Inflammatory macrophage treated with lipopolysaccharide for 1 hour (primary cell): ENCODE data around the gene ATG5.

ENCODE experiments used
- DNase-seq, 2 donors: peaks; one replicate each; pipeline ENCODE4 v3.0.0-alpha.2; 2020 to 2022

ATG5 gene

GRCh38 chr6:106325336-106326178, at the start of gene ATG5:
ATG5 (minus strand) TSS chr6:106325760; CDS start chr6:106316208, 9,552 bp downstream.
- DNase-seq: peak; percentile 99 to 100

- no peak for DNase-seq
These were observed 48.1 kb upstream of the ATG5 start for GRCh38 chr6:106373502-106374239.

DNA sequence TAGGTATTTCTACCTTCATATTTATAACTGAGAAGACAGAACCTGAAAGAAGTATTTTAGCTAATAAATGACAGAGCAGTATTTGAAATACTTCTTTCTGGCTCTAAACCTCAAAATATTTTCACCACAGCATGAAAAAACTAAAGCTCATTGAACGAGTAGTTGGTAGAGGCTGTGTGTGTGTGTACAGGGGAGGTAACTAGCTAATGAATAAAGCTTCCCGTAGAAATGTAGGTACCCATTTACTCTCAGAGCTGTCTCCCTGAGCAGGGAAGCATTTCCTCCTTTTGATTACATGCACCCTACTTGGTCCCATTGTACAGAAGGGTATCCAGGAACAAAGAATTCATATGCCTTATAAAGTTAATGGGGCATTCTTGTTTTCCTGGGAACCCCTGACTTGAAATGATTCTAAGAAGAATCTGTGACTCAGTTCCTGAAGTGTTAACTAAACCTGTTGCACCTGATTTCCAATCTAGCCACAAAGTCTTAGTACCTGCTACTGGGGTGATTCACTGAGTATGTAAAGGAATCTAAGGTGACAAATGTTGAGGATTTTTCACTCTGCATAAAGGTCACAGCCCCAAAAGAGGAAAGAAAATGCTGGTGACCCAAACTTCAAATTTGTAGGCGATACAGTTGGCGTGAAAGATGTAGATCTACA, 47.4 kb upstream of the ATG5 start:
- no peak for DNase-seq

DNA sequence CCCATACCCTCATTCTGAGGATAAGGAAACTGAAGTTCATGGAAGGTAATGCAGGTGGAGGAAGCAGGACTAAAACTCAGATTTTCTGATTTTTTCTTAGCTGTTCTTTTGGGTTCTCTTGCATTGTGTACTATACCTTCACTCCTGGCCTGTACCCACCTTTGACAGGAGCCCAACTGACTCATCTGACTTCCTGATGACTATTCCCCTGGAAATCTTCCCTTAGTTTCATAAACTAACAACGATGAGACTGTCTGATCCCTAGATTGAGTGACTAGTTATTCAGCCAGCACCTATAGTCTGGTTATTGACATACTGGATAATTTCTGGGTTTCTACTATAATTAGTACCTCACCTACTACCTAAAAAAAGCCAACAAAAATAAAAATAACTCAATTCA, 45.1 kb upstream of the ATG5 start:
- no peak for DNase-seq

DNA sequence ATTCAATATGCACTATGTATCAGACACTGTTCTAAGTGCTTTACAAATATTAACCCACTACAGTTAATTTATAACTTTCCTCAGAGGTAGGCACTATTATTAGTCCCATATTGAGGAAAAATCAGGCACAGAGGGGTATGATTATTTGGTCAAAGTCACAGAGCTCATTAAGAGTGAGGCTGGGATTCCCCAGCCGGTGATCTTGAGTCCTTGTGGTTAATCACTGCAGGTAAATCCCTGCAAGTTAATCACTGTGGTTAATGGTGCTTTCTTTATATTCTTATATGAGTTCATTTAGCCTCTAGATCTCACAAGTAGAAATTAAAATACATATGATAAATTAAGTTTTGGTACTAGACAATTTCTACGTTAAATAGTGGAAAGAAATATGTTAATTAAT, 44.2 kb upstream of the ATG5 start:
- DNase-seq: no peak

DNA sequence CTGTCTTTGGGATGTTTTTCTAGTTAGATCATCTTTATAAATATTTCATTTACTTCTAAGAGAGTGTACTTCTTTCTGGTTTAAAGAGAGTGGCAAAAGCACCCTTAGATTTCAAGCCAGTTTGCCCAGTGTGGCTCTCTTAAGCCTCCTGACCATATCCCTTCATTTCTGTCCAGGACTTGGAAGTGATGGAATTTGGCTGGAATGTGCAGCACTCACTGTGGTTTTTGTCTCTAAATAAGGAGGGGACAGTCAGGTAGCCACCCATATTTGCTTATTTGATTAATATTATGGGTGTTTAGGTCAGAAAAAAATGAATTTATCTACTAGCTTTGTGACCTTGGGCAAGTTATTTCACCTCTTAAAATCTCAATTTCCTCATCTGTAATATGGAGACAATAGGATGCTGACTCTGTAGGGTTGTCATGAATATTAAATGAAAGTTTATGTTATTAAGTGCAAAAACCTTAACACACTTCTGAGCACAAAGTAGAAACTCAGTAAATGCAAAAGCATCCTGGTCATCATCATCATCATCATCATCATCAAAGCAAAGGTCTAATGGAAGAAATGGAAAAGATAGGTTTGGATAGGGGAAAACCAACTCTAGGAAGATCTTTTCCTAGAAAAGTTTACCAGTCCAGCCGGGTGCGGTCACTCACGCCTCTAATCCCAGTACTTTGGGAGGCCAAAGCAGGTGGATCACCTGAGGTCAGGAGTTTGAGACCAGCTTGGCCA, 38.0 kb upstream of the ATG5 start:
- DNase-seq: no peak

DNA sequence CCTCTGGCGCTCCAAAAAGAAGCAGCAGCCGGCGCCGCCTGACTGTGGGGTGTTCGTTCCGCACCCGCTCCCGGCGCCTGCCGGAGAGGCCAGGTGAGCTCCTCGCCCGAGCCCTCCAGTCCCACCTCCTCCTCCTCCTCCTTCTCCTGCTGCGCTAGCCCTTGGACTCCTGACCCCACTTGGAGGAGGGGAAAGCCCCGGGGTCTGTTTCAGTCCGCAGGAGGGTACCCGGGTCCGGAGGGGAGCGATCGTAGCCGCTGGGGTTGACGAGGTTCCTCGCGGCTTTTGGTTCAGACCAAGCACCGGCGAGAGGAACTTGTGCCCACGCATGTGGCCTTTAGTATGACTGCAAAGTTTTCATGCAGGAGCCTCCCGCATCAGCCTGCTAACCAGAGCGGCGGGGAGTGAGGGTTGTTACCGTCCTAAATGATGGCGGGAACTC, 35.5 kb upstream of the ATG5 start:
- DNase-seq: peak; percentile 46 to 62

GRCh38 chr6:106360410-106360988, 34.9 kb upstream of the ATG5 start, which contains the start of gene CRYBG1:
CRYBG1 (plus strand) TSS chr6:106360717; CDS start chr6:106360909, 192 bp downstream.
- peak in 1 of 2 donors; percentile 56 for DNase-seq

DNA sequence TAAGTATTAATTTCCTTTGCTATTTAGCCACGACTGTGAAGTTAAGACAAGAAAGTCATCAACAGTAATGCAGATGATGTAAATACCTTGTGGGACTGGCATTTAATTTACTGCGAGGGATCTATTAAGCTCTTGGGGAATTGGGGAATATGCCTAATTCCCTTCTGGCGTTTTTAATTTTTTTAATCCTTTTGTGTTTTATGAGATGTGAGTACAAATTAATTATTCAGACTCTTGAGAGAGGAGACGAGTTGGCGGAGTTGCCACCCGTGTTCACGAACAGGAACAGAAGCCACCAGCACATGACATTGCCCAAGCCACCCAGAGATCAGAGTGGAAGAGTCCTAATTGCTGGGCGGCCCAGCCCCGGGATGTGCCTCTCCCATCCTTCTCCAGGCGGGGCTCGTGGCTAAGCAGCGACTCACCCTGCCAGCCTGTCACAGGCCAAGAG, 34.4 kb upstream of the ATG5 start:
- DNase-seq: no peak

- no peak for DNase-seq
These were observed 30.8 kb upstream of the ATG5 start for GRCh38 chr6:106356378-106356777.

GRCh38 chr6:106347219-106347618, 21.7 kb upstream of the ATG5 start:
- no peak for DNase-seq

- peak; percentile 52 to 86 for DNase-seq
These were observed 13.9 kb upstream of the ATG5 start for GRCh38 chr6:106339334-106340029.

GRCh38 chr6:106334646-106335448, 9.3 kb upstream of the ATG5 start:
- peak; percentile 13 to 63 for DNase-seq

DNA sequence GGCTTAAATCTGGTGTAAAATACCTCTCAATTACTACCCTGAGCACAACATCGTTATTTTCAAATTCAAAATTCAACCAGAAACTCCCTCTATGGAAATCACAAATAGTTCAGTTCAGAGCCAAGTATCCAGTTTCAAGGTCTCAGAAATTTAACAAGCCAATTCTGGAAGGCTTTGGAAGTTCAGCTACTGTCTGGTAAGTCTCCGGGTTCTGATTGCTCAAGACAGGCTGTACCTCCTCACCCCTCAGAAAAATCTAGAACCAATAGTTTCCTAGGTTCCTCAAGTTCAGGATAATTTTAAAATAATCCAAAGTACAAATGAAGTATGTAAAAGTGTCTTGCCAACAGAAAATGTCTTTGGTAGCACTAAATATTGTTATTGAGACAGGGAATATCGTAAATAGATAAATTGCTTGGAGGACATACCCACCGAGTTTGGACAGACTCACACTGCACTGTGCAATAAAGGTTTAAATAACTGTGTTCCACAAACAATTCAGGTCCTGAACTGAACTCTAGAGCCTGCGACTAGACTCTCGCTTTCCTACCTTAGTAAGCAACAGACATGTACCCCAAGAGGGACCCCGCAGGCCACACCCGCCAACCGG, 729 bp downstream of the ATG5 start:
- peak in 1 of 2 donors; percentile 19 for DNase-seq

DNA sequence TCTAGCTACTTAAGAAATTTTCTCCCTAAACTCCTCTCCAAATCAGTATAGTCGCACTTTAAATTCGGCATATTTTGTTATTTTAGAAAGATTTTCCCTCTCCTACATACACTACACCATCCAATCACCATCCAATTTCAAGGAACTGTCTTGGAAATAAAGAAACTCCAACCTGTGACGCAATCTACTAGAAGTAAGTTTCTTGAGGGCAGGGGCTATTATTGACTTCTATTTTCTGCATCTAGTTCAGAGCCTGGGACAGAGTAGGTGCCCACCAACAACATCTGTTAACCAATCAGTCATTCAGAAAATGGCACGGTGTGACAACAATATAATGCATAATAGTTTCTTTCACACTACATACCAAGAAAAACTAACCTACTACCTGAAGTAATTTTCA, 3.6 kb downstream of the ATG5 start:
- DNase-seq: no peak

DNA sequence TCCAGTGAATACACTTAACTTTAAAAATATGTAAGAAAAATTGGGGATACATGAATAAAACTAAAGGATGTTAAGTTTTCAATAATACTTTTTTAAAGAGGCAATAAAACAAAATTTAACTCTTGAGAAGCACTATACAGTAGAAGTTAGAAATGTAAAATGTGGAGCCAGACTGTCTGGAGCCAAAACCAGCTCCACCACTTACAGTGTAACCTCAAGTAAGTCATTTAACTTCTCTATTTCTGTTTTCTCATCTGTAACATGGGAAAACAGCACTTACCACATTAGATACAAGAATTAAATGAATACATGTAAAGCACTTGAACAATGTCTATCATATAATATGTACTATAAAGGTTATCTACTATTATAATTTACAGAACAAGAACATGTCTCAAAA, 6.7 kb downstream of the ATG5 start:
- peak in 1 of 2 donors; percentile 11 for DNase-seq

DNA sequence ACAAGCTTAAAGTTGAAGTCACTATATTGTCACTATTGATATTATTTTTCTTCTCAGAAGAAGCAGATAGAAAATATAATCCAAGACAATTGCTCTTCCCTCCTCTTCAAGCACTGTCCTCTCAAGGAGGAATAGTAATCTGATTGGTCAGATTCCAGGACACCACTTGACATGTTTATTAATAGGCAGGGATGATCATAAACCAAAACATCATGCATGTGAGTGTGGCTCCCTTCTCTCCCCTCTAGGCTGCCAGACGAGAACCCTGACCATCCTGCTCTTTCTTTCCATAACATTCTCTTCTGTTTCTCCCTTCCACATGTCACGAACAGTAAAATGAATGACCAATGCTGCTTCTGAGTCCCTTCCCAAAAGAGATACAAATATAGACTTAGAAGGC, 7.5 kb downstream of the ATG5 start:
- no peak for DNase-seq

GRCh38 chr6:106316375-106316766, 9.2 kb downstream of the ATG5 start:
- no peak for DNase-seq

DNA sequence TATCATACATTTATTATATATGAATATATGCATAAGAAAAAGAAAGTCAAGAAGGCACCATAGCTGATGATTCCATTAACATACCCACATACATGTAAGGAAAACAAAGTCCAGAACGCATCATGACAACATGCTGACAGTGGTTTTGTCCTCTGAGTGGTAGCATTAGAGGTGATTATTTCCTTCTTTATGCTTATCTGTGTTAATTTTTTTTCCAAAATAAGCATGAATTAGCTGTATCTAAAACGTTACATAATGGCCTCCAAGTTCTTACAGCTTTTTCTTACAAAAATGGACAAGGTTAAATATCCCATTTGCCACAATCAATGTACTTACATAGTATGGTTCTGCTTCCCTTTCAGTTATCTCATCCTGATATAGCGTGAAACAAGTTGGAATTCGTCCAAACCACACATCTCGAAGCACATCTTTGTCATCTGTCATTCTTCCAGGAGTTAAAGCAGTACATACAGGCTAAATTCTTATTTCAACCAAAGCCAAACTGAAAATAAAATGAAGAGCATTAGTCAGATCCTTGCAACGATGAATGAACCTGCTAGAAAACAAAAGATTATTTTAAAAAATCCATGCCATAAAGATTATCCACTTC, 9.7 kb downstream of the ATG5 start:
- DNase-seq: peak in 1 of 2 donors; percentile 7
